ENCODE results near the gene TCAP.

- TF ChIP-seq EZH2 (IDR thresholded peaks at IDR 0.05; ENCODE audit: insufficient read depth, poor library complexity, severe bottlenecking) = no peak
- TF ChIP-seq EZH2phosphoT487 (IDR thresholded peaks at IDR 0.05; ENCODE audit: insufficient read depth, low read depth) = no peak
Observed at GRCh38 chr17:39671651-39672521, 6.7 kb downstream of the TCAP start.

Data from GM23248 (cell line).